Measurements from ENCODE around the gene DNMT1. TPM values are rescaled to one million over a fixed set of nuclear protein-coding genes. Genes with fewer than 3 reads are reported as not detected.
"Not testable (repeated sequence)": the region's sequence is repeated elsewhere in the genome, so short reads cannot be mapped to it uniquely, and the experiment has no call there.

DNMT1 gene
- total and polyA plus RNA-seq, 8 donors = 16.6 to 92.0 (median 44.8) TPM

GRCh38 chr19:10203686-10204085 is 8.9 kb upstream of the DNMT1 start:
- H3K4me1 ChIP-seq = peaks cover 0 to 9% (median 0%) of the 10 kb centered on the region in 4 donors
- no peak overlapping the region for H3K27ac ChIP-seq
- TF ChIP-seq EP300 (IDR thresholded peaks at IDR 0.05) = no peak
- TF ChIP-seq CTCF (IDR thresholded peaks at IDR 0.05) = no peak
- TF ChIP-seq POLR2A (IDR thresholded peaks at IDR 0.05) = no peak
- no peak for TF ChIP-seq POLR2AphosphoS5 (IDR thresholded peaks at IDR 0.05)
- H3K4me3 ChIP-seq = no peak overlapping the region
- WGBS, 5 donors = 91 to 97% (median 95%) methylated on average over 3 of the region's 3 CpGs
- H3K27me3 ChIP-seq = no peaks in the 10 kb centered on the region
- H3K36me3 ChIP-seq = no peaks in the 10 kb centered on the region
- intact Hi-C loops (cut with DNase I; ENCODE audit: low total_unique reads) = no loop called here
- peaks cover 0 to 6% (median 3%) of the 10 kb centered on the region in 4 donors for H3K9me3 ChIP-seq
- no peak for DNase-seq

GRCh38 chr19:10201176-10201575 is 6.4 kb upstream of the DNMT1 start:
- DNase-seq = no peak
- Histone ChIP-seq H3K27ac (no peak overlapping the region), H3K36me3 (no peaks in the 10 kb centered on the region), H3K4me1 (peaks cover 0 to 12% (median 2%) of the 10 kb centered on the region in 4 donors), H3K4me3 (no peak overlapping the region), H3K9me3 (no peaks in the 10 kb centered on the region), H3K27me3 (no peaks in the 10 kb centered on the region)
- no peak for TF ChIP-seq EP300 (IDR thresholded peaks at IDR 0.05)
- no peak for TF ChIP-seq POLR2AphosphoS5 (IDR thresholded peaks at IDR 0.05)
- TF ChIP-seq POLR2A (IDR thresholded peaks at IDR 0.05) = no peak
- TF ChIP-seq CTCF (IDR thresholded peaks at IDR 0.05) = no peak
- WGBS, 5 donors = 67 to 85% (median 75%) methylated on average over 3 of the region's 3 CpGs
- intact Hi-C loops (cut with DNase I; ENCODE audit: low total_unique reads) = no loop called here

GRCh38 chr19:10200101-10200500 is 5.3 kb upstream of the DNMT1 start:
- H3K27me3 ChIP-seq; intact Hi-C loops (cut with DNase I; ENCODE audit: low total_unique reads); DNase-seq; H3K27ac ChIP-seq; H3K4me3 ChIP-seq; H3K36me3 ChIP-seq; H3K9me3 ChIP-seq: not testable (repeated sequence)
- peaks cover 0 to 19% (median 5%) of the 10 kb centered on the region in 4 donors for H3K4me1 ChIP-seq
- 87 to 90% (median 89%) methylated on average over 13 to 15 of the region's 15 CpGs for WGBS, 5 donors

GRCh38 chr19:10198889-10199644 is 4.3 kb upstream of the DNMT1 start:
- Histone ChIP-seq H3K4me3 (peak overlapping the region in 1 of 4 donors; percentile 17), H3K4me1 (peaks cover 0 to 23% (median 8%) of the 10 kb centered on the region in 4 donors), H3K27ac (peak overlapping the region in 4 of 5 donors; percentile 13 to 80 (median 52))
- H3K9me3 ChIP-seq; H3K27me3 ChIP-seq; intact Hi-C loops (cut with DNase I; ENCODE audit: low total_unique reads); DNase-seq; H3K36me3 ChIP-seq: not testable (repeated sequence)
- 20 to 46% (median 36%) methylated on average over 11 of the region's 11 CpGs for WGBS, 5 donors

GRCh38 chr19:10195199-10195519 is 406 bp upstream of the DNMT1 start:
- 23 to 30% (median 25%) methylated on average over 5 to 6 of the region's 6 CpGs for WGBS, 5 donors
- DNase-seq = no peak
- Histone ChIP-seq H3K4me3 (peak overlapping the region; percentile 67 to 95 (median 74)), H3K27ac (peak overlapping the region; percentile 89 to 97 (median 93)), H3K4me1 (peaks cover 31 to 62% (median 41%) of the 10 kb centered on the region in 4 donors), H3K9me3 (no peaks in the 10 kb centered on the region), H3K36me3 (peaks cover 0 to 9% (median 4%) of the 10 kb centered on the region in 4 donors), H3K27me3 (no peaks in the 10 kb centered on the region)
- no peak for TF ChIP-seq CTCF (IDR thresholded peaks at IDR 0.05)
- intact Hi-C loops (cut with DNase I; ENCODE audit: low total_unique reads) = no loop called here
